ENCODE data around the gene ENTHD1. TPM values are rescaled to one million over a fixed set of nuclear protein-coding genes. Genes with fewer than 3 reads are reported as not detected.

Gene ENTHD1
- total and polyA plus RNA-seq, 2 of the 4 experiments (the other 2 are of a cell fraction): not detected

GRCh38 chr22:39724390-39724789 lies 169.2 kb downstream of the ENTHD1 start:
- H2BK15ac ChIP-seq (ENCODE audit: low read depth, low read length): no peak overlapping the region
- H4K5ac ChIP-seq (ENCODE audit: low read depth, low read length): no peak overlapping the region
- intact Hi-C loops (cut with micrococcal nuclease) (no loop called here), in situ Hi-C loops (cut with MboI; ENCODE audit: low sequenced_read_pairs) (no loop called here), dilution Hi-C loops (cut with HindIII; ENCODE audit: low sequenced_read_pairs, unreplicated experiment) (no loop called here)
- no peaks in the 10 kb centered on the region for H3K79me1 ChIP-seq (ENCODE audit: low read depth in 1 of 2, low read length in 2 of 2)
- WGBS, 2 experiments (ENCODE audit: extremely low coverage in 2 of 2, insufficient read length in 1 of 2): 40% methylated on average over 1 of the region's 4 CpGs; no CpG with 5 or more reads in 1 of the 2 experiments
- no peak overlapping the region for H3K23ac ChIP-seq (ENCODE audit: low read depth, low read length)
- no peak overlapping the region for H3K18ac ChIP-seq (ENCODE audit: low read depth, low read length)
- H2AK5ac ChIP-seq (ENCODE audit: low read depth, low read length): no peak overlapping the region
- no peaks in the 10 kb centered on the region for H4K20me1 ChIP-seq (ENCODE audit: insufficient read depth, low read length)
- H2AFZ ChIP-seq (replicated peaks; ENCODE audit: low read length, poor library complexity): no peak overlapping the region
- no TSS peak for BruUV-seq (replicated peaks)
- no peak overlapping the region for H3K27ac ChIP-seq (ENCODE audit: insufficient read depth, low read length)
- H3K9me1 ChIP-seq (ENCODE audit: insufficient read depth, low read length): no peaks in the 10 kb centered on the region
- no peak overlapping the region for H3K4me2 ChIP-seq (ENCODE audit: low read depth, low read length)
- DNase-seq (no peak), ATAC-seq (ENCODE audit: low read depth) (no peak)
- no peak overlapping the region for H4K8ac ChIP-seq (ENCODE audit: low read depth in 2 of 2, low read length in 2 of 2)
- H4K91ac ChIP-seq (ENCODE audit: insufficient read depth, low read depth, low read length): no peak overlapping the region
- ChIA-PET CTCF (no interaction called here), POLR2A (ENCODE audit: unreplicated experiment) (no interaction called here)
- no peak overlapping the region for H2BK120ac ChIP-seq (ENCODE audit: low read depth, low read length)
- peaks cover 43% of the 10 kb centered on the region for H3K27me3 ChIP-seq (ENCODE audit: control insufficient read depth, insufficient read depth, low read length)
- no peak overlapping the region for H2BK20ac ChIP-seq (ENCODE audit: low read depth, low read length)
- H3K4me1 ChIP-seq (ENCODE audit: control insufficient read depth, insufficient read depth, low read length): peaks cover 3% of the 10 kb centered on the region; the same call in 1 of the 2 replicates
- H3K36me3 ChIP-seq (ENCODE audit: control insufficient read depth, insufficient read depth, low read length): no peaks in the 10 kb centered on the region
- no peak overlapping the region for H3K56ac ChIP-seq (ENCODE audit: extremely low read depth, insufficient read depth, low read length)
- H3K14ac ChIP-seq (replicated peaks; ENCODE audit: low read depth, low read length): no peak overlapping the region
- TF ChIP-seq NFE2L2 (IDR thresholded peaks at IDR 0.05; ENCODE audit: low read depth, low read length): no peak
- no peak for TF ChIP-seq CHD1 (IDR thresholded peaks at IDR 0.05; ENCODE audit: low read depth, low read length)
- no peak for TF ChIP-seq POLR2A (IDR thresholded peaks at IDR 0.05; ENCODE audit: low read depth, low read length)
- TF ChIP-seq RFX5 (IDR thresholded peaks at IDR 0.05; ENCODE audit: low read depth, low read length): no peak
- TF ChIP-seq, protein P1, sequence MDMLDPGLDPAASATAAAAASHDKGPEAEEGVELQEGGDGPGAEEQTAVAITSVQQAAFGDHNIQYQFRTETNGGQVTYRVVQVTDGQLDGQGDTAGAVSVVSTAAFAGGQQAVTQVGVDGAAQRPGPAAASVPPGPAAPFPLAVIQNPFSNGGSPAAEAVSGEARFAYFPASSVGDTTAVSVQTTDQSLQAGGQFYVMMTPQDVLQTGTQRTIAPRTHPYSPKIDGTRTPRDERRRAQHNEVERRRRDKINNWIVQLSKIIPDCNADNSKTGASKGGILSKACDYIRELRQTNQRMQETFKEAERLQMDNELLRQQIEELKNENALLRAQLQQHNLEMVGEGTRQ (IDR thresholded peaks at IDR 0.05; ENCODE audit: low read depth, low read length): no peak
- TF ChIP-seq RCOR1 (IDR thresholded peaks at IDR 0.05; ENCODE audit: insufficient replicate concordance, low read length): no peak
- no peak for TF ChIP-seq ELK1 (IDR thresholded peaks at IDR 0.05; ENCODE audit: borderline replicate concordance, low read depth, low read length)
- TF ChIP-seq RAD21 (IDR thresholded peaks at IDR 0.05; ENCODE audit: low read length): no peak
- TF ChIP-seq FOS (IDR thresholded peaks at IDR 0.05; ENCODE audit: low read depth, low read length): no peak
- TF ChIP-seq MXI1 (IDR thresholded peaks at IDR 0.05; ENCODE audit: borderline replicate concordance, low read depth, low read length): no peak
- TF ChIP-seq BHLHE40 (IDR thresholded peaks at IDR 0.05; ENCODE audit: low read depth, low read length): no peak
- TF ChIP-seq MAFK (IDR thresholded peaks at IDR 0.05; ENCODE audit: low read depth, low read length): no peak
- no peak for TF ChIP-seq CEBPB (IDR thresholded peaks at IDR 0.05; ENCODE audit: low read depth, low read length)
- TF ChIP-seq, protein P2, sequence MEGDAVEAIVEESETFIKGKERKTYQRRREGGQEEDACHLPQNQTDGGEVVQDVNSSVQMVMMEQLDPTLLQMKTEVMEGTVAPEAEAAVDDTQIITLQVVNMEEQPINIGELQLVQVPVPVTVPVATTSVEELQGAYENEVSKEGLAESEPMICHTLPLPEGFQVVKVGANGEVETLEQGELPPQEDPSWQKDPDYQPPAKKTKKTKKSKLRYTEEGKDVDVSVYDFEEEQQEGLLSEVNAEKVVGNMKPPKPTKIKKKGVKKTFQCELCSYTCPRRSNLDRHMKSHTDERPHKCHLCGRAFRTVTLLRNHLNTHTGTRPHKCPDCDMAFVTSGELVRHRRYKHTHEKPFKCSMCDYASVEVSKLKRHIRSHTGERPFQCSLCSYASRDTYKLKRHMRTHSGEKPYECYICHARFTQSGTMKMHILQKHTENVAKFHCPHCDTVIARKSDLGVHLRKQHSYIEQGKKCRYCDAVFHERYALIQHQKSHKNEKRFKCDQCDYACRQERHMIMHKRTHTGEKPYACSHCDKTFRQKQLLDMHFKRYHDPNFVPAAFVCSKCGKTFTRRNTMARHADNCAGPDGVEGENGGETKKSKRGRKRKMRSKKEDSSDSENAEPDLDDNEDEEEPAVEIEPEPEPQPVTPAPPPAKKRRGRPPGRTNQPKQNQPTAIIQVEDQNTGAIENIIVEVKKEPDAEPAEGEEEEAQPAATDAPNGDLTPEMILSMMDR (conservative IDR thresholded peaks at IDR 0.05; ENCODE audit: low read depth, low read length): no peak
- no peak for TF ChIP-seq MAZ (IDR thresholded peaks at IDR 0.05; ENCODE audit: borderline replicate concordance, low read depth, low read length)
- TF ChIP-seq SMC3 (IDR thresholded peaks at IDR 0.05; ENCODE audit: low read depth, low read length): no peak
- no peak overlapping the region for H3K4ac ChIP-seq (ENCODE audit: low read depth, low read length)
- H2AK9ac ChIP-seq (replicated peaks; ENCODE audit: low read depth, low read length, poor library complexity): no peak overlapping the region
- H2BK5ac ChIP-seq (ENCODE audit: low read depth, low read length, poor library complexity, severe bottlenecking): no peak overlapping the region
- no peak overlapping the region for H3K4me3 ChIP-seq (ENCODE audit: insufficient read depth, low read depth, low read length)
- no peaks in the 10 kb centered on the region for H3K9me3 ChIP-seq (ENCODE audit: control insufficient read depth, insufficient read depth, low read length)
- no peak overlapping the region for H3K9ac ChIP-seq (ENCODE audit: low read depth, low read length)
